GM12874 (cell line): Measurements from ENCODE around the gene APOL2.

ENCODE experiments used
- CTCF ChIP-seq: IDR thresholded peaks from 2 replicates; pipeline ENCODE4 v1.5.1; 2011; ENCODE audit warnings: low read depth, mild to moderate bottlenecking, control low read depth, low read length, moderate library complexity; ENCODE audit not compliant: insufficient read depth

APOL2 gene

GRCh38 chr22:36182056-36182455 is 57.3 kb downstream of the APOL2 start:
- TF ChIP-seq CTCF = no peak

GRCh38 chr22:36180928-36181327 is 58.4 kb downstream of the APOL2 start:
- TF ChIP-seq CTCF = no peak

GRCh38 chr22:36180038-36180880 is 59.1 kb downstream of the APOL2 start:
- TF ChIP-seq CTCF = peak; percentile 87

GRCh38 chr22:36177160-36177559 is 62.2 kb downstream of the APOL2 start:
- no peak for TF ChIP-seq CTCF
